HG03354 (cell line): ENCODE results near the gene ADTRP.

Experiments used
- ATAC-seq: cut with Tn5 transposase; IDR thresholded peaks from one replicate; pipeline ENCODE4 v1.9.1; 2021; ENCODE audit warnings: mild to moderate bottlenecking; ENCODE audit not compliant: unreplicated experiment, poor library complexity, severe bottlenecking

The ADTRP gene

DNA sequence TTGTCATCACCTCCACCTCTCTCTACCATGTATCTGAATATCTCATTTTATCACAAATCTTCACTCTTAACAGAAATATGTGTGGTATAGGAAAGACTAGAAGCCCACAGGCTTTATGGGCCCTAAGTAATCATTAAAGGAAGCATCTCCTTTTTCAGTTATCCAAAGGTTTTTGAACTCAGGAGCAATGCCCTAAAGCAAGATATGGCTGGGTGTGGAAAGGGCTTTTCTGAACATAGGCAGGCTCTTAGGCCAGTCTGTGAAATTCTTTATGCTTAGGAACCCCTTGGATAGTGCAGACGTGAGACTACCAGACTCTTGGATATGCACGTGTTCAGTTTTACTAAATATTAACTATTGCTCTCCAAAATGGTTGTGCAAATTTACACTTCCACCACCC, 99.5 kb downstream of the ADTRP start:
- no peak for ATAC-seq

DNA sequence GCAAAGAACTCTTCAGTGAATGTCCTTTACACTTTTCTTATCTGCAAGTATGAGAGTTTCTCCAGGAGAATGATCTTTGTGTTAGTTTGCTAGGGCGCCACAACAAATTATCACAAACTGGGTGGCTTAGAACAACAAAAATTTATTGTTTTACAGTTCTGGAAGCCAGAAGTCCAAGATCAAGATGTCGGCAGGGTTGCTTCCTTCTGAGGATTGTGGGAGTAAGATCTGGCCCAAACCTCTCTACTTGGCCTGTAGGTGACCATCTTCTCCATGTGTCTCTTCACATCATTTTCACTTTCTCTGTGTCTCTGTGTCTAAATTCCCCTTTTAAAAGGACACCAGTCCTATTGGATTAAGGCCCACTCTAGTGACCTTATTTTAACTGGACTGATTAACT, 103.0 kb downstream of the ADTRP start:
- ATAC-seq, result no peak

DNA sequence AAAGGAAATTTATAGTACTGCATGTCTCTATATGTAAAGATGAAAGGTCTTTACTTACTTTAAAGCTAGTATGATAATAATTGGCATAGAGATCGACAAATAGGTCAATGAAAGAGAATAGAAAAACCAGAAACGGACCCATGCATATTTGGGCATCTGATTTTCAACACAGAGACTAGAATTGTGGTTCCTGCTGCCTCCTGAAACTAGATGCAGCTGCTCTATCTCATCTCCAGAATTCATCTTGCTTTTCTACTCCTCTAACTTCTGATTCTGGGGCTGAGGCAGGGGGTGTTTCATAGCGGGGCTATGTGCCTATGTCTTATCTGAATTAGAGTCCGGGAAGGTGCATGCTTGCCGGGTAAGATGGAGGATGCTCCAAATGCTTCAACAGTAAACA, 105.9 kb downstream of the ADTRP start:
- ATAC-seq, result no peak

GRCh38 chr6:11672256-11672655, 106.3 kb downstream of the ADTRP start:
- no peak for ATAC-seq

DNA sequence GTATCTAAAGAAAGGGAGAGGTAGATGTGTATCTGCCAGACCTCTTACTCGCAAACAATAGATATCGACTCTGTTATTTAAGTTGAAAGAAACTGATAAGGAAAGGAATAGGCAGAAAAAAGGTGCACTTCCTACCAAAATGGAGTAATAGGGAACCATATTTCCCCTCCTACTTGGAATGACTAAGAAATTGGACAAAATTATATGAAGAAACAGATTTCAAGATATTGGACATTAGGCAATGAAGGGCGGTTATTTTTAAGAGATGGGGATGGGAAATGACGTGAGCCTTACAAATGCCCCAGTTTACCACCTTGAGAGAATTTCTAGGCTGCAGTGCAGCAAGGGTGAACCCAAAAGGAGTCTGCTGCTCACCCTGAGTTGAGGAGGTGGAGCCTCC, 108.9 kb downstream of the ADTRP start:
- no peak for ATAC-seq

DNA sequence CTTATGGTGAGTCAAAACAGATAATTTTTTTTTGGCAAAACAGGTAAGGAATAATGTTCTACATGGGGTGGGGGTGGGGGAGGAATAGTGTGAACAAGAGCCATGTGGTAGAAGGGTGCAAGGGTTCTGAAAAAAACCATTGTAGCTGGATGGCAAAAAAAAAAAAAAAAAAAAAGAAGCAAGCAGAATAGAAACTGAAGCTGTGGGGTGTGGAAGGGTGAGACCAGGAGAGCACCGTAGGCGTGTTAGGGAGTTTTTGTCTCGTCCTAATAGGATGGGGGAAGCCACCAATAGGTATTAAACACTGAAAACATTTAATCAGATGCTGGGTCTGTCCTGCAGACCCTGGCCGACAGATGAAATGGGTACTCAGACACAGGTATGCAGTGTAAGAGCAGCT, 110.1 kb downstream of the ADTRP start:
- no peak for ATAC-seq

DNA sequence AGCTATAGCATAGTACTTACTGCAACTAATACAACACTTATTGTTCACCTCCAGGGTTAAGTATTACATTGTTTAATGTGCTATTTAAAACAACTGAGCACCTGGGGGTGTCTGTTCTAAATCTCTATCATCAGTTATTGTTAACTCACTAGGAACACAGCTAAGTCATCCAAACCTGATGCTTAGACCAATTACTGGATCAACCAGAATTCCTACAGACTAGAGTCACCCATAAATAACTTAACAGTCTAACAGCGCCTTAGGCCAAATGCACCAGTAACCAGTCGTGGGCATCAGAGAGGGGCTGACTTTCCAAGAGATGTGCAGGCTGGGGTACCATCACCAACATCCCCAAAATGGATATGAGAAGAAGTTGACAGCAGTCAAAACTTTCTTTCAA, 110.7 kb downstream of the ADTRP start:
- ATAC-seq, result no peak

DNA sequence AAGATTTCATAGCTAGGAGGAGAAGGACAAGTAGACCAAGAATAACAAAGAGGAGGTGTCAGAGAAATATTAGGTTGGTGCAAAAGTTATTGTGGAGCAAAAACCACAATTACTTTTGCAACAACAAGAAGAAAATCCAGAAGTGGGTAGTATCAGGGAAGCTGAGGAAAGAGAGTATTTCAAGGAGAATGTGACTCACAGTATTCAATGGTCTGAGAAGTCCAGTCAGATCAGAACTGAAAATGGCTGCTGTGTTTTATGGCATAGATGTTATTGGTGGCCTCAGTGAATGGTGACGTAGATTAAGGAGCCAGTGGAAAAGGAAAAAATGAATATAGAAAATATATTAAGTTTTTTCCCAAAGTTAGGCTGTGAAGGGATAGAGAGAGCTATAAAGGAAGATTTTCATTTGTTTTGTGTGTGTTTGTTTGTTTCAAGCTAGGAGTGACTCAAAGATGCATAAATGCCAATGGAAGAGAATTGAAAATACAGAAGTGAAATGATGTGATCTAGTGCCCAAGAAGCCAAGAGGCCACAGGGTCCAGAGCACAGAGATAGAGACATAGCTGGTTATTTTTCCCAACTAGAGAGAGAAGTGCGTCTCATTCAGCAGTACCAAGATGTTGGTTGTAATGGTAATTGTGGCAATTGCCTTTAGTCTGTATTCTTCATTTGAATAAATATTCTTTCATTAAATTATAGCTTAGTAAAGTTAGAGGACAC, 112.8 kb downstream of the ADTRP start:
- no peak for ATAC-seq
